H1 (cell line): Measurements from ENCODE around the gene PXN. TPM values are rescaled to one million over a fixed set of nuclear protein-coding genes. Genes with fewer than 3 reads are reported as not detected.

Experiments
- CTCF ChIA-PET: fragments of 300-600 bp; sonication (Branson Sonifier 250); formaldehyde crosslinking; loops from one replicate; lab custom pipeline; 2021; ENCODE audit not compliant: partially characterized antibody; lab: Charles Lee
- POLR2A ChIA-PET: fragments of 300-600 bp; sonication (Branson Sonifier 250); formaldehyde crosslinking; loops from one replicate; lab custom pipeline; 2021; ENCODE audit warnings: inconsistent platforms; ENCODE audit not compliant: partially characterized antibody; lab: Charles Lee
- DNase-seq, 2 experiments: peaks; one replicate each; pipeline versions ENCODE4 v3.0.0 to v3.0.0-alpha.2; 2010 to 2022; ENCODE audit warnings: low spot score in 2 of 2, low read depth in 1 of 2, mixed read lengths in 1 of 2
- FAIRE-seq: peaks from 2 replicates; lab custom pipeline; 2011; peaks lifted over from hg19 to GRCh38; lab: Jason Lieb, UNC
- H2AFZ ChIP-seq: 2 replicates; pipeline ENCODE4 v1.8.1; 2012; ENCODE audit warnings: low read length, inconsistent platforms
- H2AK5ac ChIP-seq: 2 replicates; pipeline ENCODE4 v1.6.1; 2013; ENCODE audit warnings: low read depth, low read length
- H2BK120ac ChIP-seq: replicated peaks from 2 replicates; pipeline ENCODE3; 2013; ENCODE audit warnings: low read depth, low read length, inconsistent platforms
- H2BK12ac ChIP-seq: 2 replicates; pipeline ENCODE4 v1.6.1; 2013; ENCODE audit warnings: low read depth, low read length
- H2BK15ac ChIP-seq: 2 replicates; pipeline ENCODE4 v1.6.1; 2013; ENCODE audit warnings: low read length
- H2BK20ac ChIP-seq: 2 replicates; pipeline ENCODE4 v1.6.1; 2013; ENCODE audit warnings: low read length
- H2BK5ac ChIP-seq: 2 replicates; pipeline ENCODE4 v1.6.1; 2013; ENCODE audit warnings: low read depth, low read length
- H3K14ac ChIP-seq: 2 replicates; pipeline ENCODE4 v1.6.1; 2013; ENCODE audit warnings: inconsistent platforms; ENCODE audit not compliant: insufficient read length
- H3K18ac ChIP-seq: 2 replicates; pipeline ENCODE4 v1.6.1; 2013; ENCODE audit warnings: low read length; ENCODE audit errors: extremely low read depth
- H3K23ac ChIP-seq: 2 replicates; pipeline ENCODE4 v1.6.1; 2013; ENCODE audit warnings: inconsistent platforms; ENCODE audit not compliant: insufficient read length
- H3K23me2 ChIP-seq: 2 replicates; pipeline ENCODE4 v1.6.1; 2013; ENCODE audit warnings: low read depth, low read length
- H3K27ac ChIP-seq: 2 replicates; pipeline ENCODE4 v1.6.1; 2011; ENCODE audit warnings: low read depth, low read length, inconsistent platforms
- H3K27me3 ChIP-seq, 4 experiments: replicated peaks in 1 of 4; 1 replicate in 1 of 4; 2 replicates in 3 of 4; pipeline versions ENCODE4 v1.6.1 to v1.8.1; 2011 to 2013; ENCODE audit warnings: low read length in 3 of 4, mild to moderate bottlenecking in 3 of 4, inconsistent platforms in 2 of 4, mixed read lengths in 2 of 4, moderate library complexity in 1 of 4; ENCODE audit not compliant: control insufficient read depth in 3 of 4, insufficient read depth in 3 of 4; ENCODE audit errors: extremely low read depth in 1 of 4
- H3K36me3 ChIP-seq, 4 experiments: 2 replicates each; pipeline versions ENCODE4 v1.6.1 to v1.8.1; 2011 to 2013; ENCODE audit warnings: mild to moderate bottlenecking in 4 of 4, low read length in 3 of 4, moderate library complexity in 2 of 4, control low read depth in 1 of 4, inconsistent platforms in 1 of 4; ENCODE audit not compliant: insufficient read depth in 4 of 4, control insufficient read depth in 2 of 4
- H3K4ac ChIP-seq: replicated peaks from 2 replicates; pipeline ENCODE3; 2013; ENCODE audit warnings: low read length, low read depth, mixed read lengths, inconsistent platforms; ENCODE audit not compliant: insufficient read length
- H3K4me1 ChIP-seq, 4 experiments: replicated peaks in 1 of 4; 1 replicate in 1 of 4; 2 replicates in 3 of 4; pipeline versions ENCODE4 v1.6.1 to v1.8.1; 2011 to 2013; ENCODE audit warnings: low read length in 3 of 4, inconsistent platforms in 2 of 4, mixed read lengths in 1 of 4; ENCODE audit not compliant: insufficient read depth in 4 of 4, control insufficient read depth in 3 of 4
- H3K4me2 ChIP-seq, 2 experiments: 2 replicates each; pipeline versions ENCODE4 v1.6.1 to v1.8.1; 2011 to 2013; ENCODE audit warnings: low read depth in 2 of 2, low read length in 2 of 2, control low read depth in 1 of 2, inconsistent platforms in 1 of 2, mild to moderate bottlenecking in 1 of 2; ENCODE audit not compliant: insufficient read depth in 1 of 2
- H3K4me3 ChIP-seq, 4 experiments: fragments of 200-600, 300-600 bp in 1 of 4; sonication (generic), shearing (Covaris generic), sonication (Bioruptor Twin) in 1 of 4; 2 replicates each; pipeline versions ENCODE4 v1.5.1 to v1.8.1; 2011 to 2016; ENCODE audit warnings: low read length in 4 of 4, low read depth in 3 of 4, control low read depth in 2 of 4, inconsistent platforms in 2 of 4, mild to moderate bottlenecking in 2 of 4, mixed read lengths in 1 of 4, moderate library complexity in 1 of 4; ENCODE audit not compliant: insufficient read depth in 2 of 4; ENCODE audit errors: extremely low read depth in 1 of 4
- H3K56ac ChIP-seq: replicated peaks from 2 replicates; pipeline ENCODE3; 2013; ENCODE audit warnings: low read depth, mild to moderate bottlenecking, mixed read lengths, low read length, inconsistent platforms; ENCODE audit not compliant: insufficient read length
- H3K79me1 ChIP-seq: 2 replicates; pipeline ENCODE4 v1.6.1; 2013; ENCODE audit warnings: low read depth, low read length, control low read depth
- H3K79me2 ChIP-seq, 2 experiments: 2 replicates each; pipeline versions ENCODE4 v1.6.1 to v1.8.1; 2012 to 2013; ENCODE audit warnings: low read length in 2 of 2, mild to moderate bottlenecking in 2 of 2, inconsistent platforms in 1 of 2; ENCODE audit not compliant: insufficient read depth in 2 of 2, control insufficient read depth in 1 of 2
- H3K9ac ChIP-seq, 4 experiments: replicated peaks in 1 of 4; 1 replicate in 1 of 4; 2 replicates in 3 of 4; pipeline versions ENCODE4 v1.6.1 to v1.8.1; 2011 to 2013; ENCODE audit warnings: low read depth in 3 of 4, low read length in 3 of 4, control low read depth in 2 of 4, mild to moderate bottlenecking in 2 of 4, moderate library complexity in 2 of 4, inconsistent platforms in 1 of 4; ENCODE audit errors: extremely low read depth in 1 of 4
- H3K9me3 ChIP-seq, 2 experiments: 2 replicates each; pipeline versions ENCODE4 v1.6.1 to v1.8.1; 2012 to 2013; ENCODE audit warnings: mild to moderate bottlenecking in 2 of 2, moderate library complexity in 2 of 2, control low read depth in 1 of 2, inconsistent platforms in 1 of 2, low read depth in 1 of 2, low read length in 1 of 2, mixed read lengths in 1 of 2; ENCODE audit not compliant: insufficient read depth in 2 of 2
- H4K20me1 ChIP-seq, 2 experiments: replicated peaks in 1 of 2; 2 replicates each; pipeline versions ENCODE3 to v1.8.1; 2011 to 2013; ENCODE audit warnings: inconsistent platforms in 2 of 2, low read length in 2 of 2, mild to moderate bottlenecking in 1 of 2; ENCODE audit not compliant: insufficient read depth in 2 of 2, control insufficient read depth in 1 of 2
- H4K5ac ChIP-seq: 2 replicates; pipeline ENCODE4 v1.6.1; 2013; ENCODE audit warnings: low read length, low read depth, mixed read lengths, inconsistent platforms; ENCODE audit not compliant: insufficient read length
- H4K8ac ChIP-seq: 2 replicates; pipeline ENCODE4 v1.8.0; 2013; ENCODE audit warnings: mild to moderate bottlenecking, moderate library complexity, low read length, inconsistent platforms; ENCODE audit not compliant: insufficient read depth; ENCODE audit errors: extremely low read depth
- H4K91ac ChIP-seq: replicated peaks from 2 replicates; pipeline ENCODE3; 2013; ENCODE audit warnings: low read length, mixed read lengths, inconsistent platforms; ENCODE audit not compliant: insufficient read length
- ASH2L ChIP-seq: fragments of 200-600, 300-600 bp; sonication (generic); IDR thresholded peaks from one replicate; pipeline ENCODE4 v1.7.1; 2017; ENCODE audit warnings: low read length
- CBX5 ChIP-seq: fragments of 300-800, 300-1000 bp; sonication (generic); IDR thresholded peaks from 2 replicates; pipeline ENCODE4 v1.7.1; 2016; ENCODE audit warnings: antibody characterized with exemption, low read length, low read depth
- CHD1 ChIP-seq: IDR thresholded peaks from 2 replicates; pipeline ENCODE4 v1.6.1; 2012; ENCODE audit warnings: low read depth, low read length, improper control_type of control experiment
- CREB1 ChIP-seq: IDR thresholded peaks from 2 replicates; pipeline ENCODE4 v1.6.1; 2012; ENCODE audit warnings: inconsistent platforms
- EGR1 ChIP-seq: IDR thresholded peaks from 2 replicates; pipeline ENCODE4 v1.6.1; 2011; ENCODE audit warnings: low read depth, low read length, borderline replicate concordance
- HDAC2 ChIP-seq, 2 experiments: fragments of 300-600 bp in 1 of 2; sonication (generic) in 1 of 2; IDR thresholded peaks; 2 replicates each; pipeline ENCODE4 v1.6.1; 2011 to 2012; ENCODE audit warnings: low read depth in 2 of 2, low read length in 2 of 2, mild to moderate bottlenecking in 2 of 2, moderate library complexity in 2 of 2, borderline replicate concordance in 1 of 2, inconsistent platforms in 1 of 2
- HDAC6 ChIP-seq: IDR thresholded peaks from one replicate; pipeline ENCODE4 v1.7.1; 2012; ENCODE audit warnings: low read depth, mild to moderate bottlenecking, inconsistent platforms, low read length, moderate library complexity
- NRF1 ChIP-seq: IDR thresholded peaks from 2 replicates; pipeline ENCODE4 v1.6.1; 2011; ENCODE audit warnings: mild to moderate bottlenecking, low read depth, low read length, improper control_type of control experiment
- PHF8 ChIP-seq: fragments of 200-600 bp; sonication (generic); conservative IDR thresholded peaks from 2 replicates; pipeline ENCODE4 v1.7.1; 2012; ENCODE audit warnings: low read depth, mild to moderate bottlenecking, inconsistent platforms, low read length, moderate library complexity
- POLR2AphosphoS5 ChIP-seq: IDR thresholded peaks from 2 replicates; pipeline ENCODE4 v1.6.1; 2011; ENCODE audit warnings: low read depth, low read length
- RFX5 ChIP-seq: IDR thresholded peaks from 2 replicates; pipeline ENCODE4 v1.6.1; 2011; ENCODE audit warnings: low read depth, low read length, improper control_type of control experiment, borderline replicate concordance
- SRF ChIP-seq: IDR thresholded peaks from 2 replicates; pipeline ENCODE4 v1.6.1; 2011; ENCODE audit warnings: mild to moderate bottlenecking, low read depth, low read length, moderate library complexity
- USF2 ChIP-seq: IDR thresholded peaks from 2 replicates; pipeline ENCODE4 v1.6.1; 2011; ENCODE audit warnings: low read length, improper control_type of control experiment
- WGBS, 2 experiments: shearing (Covaris generic) in 1 of 2; methylation state at CpG; one replicate each; pipeline versions ENCODE4 v1.1.6 to v1.1.7; 2013 to 2015; ENCODE audit warnings: low lambda C conversion rate in 2 of 2, mixed read lengths in 2 of 2, inconsistent platforms in 1 of 2, low coverage in 1 of 2, missing lambda C conversion rate in 1 of 2; ENCODE audit not compliant: insufficient replicate concordance in 2 of 2, insufficient coverage in 1 of 2, insufficient read length in 1 of 2; ENCODE audit errors: extremely low coverage in 1 of 2, missing lambda C conversion rate in 1 of 2; 5-methylcytosine and 5-hydroxymethylcytosine counted together
- polyA plus RNA-seq, 7 experiments: library from polyadenylated mRNA; depleted of rRNA in 3 of 7; stranded (reverse) in 5 of 7; unstranded in 2 of 7; fragments of >200 nt in 5 of 7; fragments of 200-250 nt in 2 of 7; gene quantifications; 1 replicate in 5 of 7; 2 replicates in 1 of 7; 4 replicates in 1 of 7; pipeline versions ENCODE4 v1.2.1 to v1.2.3, GENCODE V29; 2011 to 2013; ENCODE audit warnings: missing spikeins in 2 of 7, mixed read lengths in 2 of 7
- total RNA-seq: library from RNA; stranded (reverse); fragmentation: NEBNext Ultra II Directional; extraction: Animal tissue kit (Norgen Biotek cat#: 25700); gene quantifications from 2 replicates; pipeline ENCODE4 v1.2.1, GENCODE V29; 2021
- TF ChIP-seq, protein P1 (sequence below): IDR thresholded peaks from 2 replicates; pipeline ENCODE4 v1.6.1; 2012; ENCODE audit warnings: inconsistent platforms

Gene PXN
- total and polyA plus RNA-seq, 2 of the 8 experiments (the other 6 are each of a cell fraction or from before 2014, with no cell fraction given) = 51.0 to 105 TPM

DNA sequence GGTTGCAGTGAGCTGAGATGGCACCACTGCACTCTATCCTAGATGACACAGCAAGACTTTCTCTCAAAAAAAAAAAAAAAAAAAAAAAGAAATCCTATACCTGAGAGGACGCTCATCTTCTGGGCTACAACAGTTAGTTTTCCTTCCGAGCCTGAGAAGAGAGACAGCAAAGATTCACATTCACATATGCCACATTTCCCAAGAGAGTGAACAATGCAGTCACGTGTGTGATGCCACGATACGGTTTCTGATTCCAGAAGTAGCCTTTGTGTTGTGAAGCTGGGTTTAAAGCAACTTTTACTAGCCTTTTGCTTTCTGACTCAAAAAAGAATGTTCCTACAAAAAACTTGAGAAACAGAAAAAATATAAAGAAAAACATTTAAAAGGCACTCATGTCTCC is 90.5 kb downstream of the PXN start:
- Histone ChIP-seq H3K23me2 (no peaks in the 10 kb centered on the region), H4K91ac (no peak overlapping the region), H3K4ac (no peak overlapping the region), H3K27ac (no peak overlapping the region), H2BK12ac (no peak overlapping the region), H3K4me1 (no peaks in the 10 kb centered on the region), H4K20me1 (peaks cover 4 to 13% of the 10 kb centered on the region in 2 experiments), H3K27me3 (no peaks in the 10 kb centered on the region), H4K8ac (no peak overlapping the region), H3K18ac (no peak overlapping the region), H3K23ac (no peak overlapping the region), H3K4me3 (no peak overlapping the region), H3K9ac (no peak overlapping the region), H2AFZ (no peak overlapping the region), H3K14ac (no peak overlapping the region), H3K36me3 (peaks cover 48 to 84% (median 75%) of the 10 kb centered on the region in 4 experiments), H2BK20ac (no peak overlapping the region), H3K79me1 (no peaks in the 10 kb centered on the region; the same call in 1 of the 2 replicates), H4K5ac (no peak overlapping the region), H3K4me2 (no peak overlapping the region), H3K9me3 (no peaks in the 10 kb centered on the region), H3K56ac (no peak overlapping the region), H3K79me2 (no peaks in the 10 kb centered on the region; a peak in 1 of 4 replicates), H2BK120ac (no peak overlapping the region), H2AK5ac (no peak overlapping the region), H2BK5ac (no peak overlapping the region), H2BK15ac (no peak overlapping the region)
- ChIA-PET CTCF (interaction anchor here (1.2 kb wide), 1 partner anchor 14 kb away, joined by 3 read pairs; no protein-coding TSS in a partner anchor), POLR2A (interaction anchor here (1.0 to 20.9 kb wide), 4 partner anchors 11 to 23 kb away, joined by 3 to 358 read pairs (median 6); partner anchors contain the start of genes GCN1 and RPLP0)
- 92% methylated on average over 5 of the region's 5 CpGs; no CpG with 5 or more reads in 1 of the 2 experiments for WGBS, 2 experiments
- DNase-seq (no peak), FAIRE-seq (no peak)
- TF ChIP-seq NRF1 = no peak
- no peak for TF ChIP-seq CREB1
- TF ChIP-seq, protein P1, sequence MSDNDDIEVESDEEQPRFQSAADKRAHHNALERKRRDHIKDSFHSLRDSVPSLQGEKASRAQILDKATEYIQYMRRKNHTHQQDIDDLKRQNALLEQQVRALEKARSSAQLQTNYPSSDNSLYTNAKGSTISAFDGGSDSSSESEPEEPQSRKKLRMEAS = no peak
- TF ChIP-seq HDAC6 = no peak
- TF ChIP-seq CHD1 = no peak
- TF ChIP-seq PHF8 = no peak
- no peak for TF ChIP-seq CBX5
- no peak for TF ChIP-seq USF2
- TF ChIP-seq SRF = no peak
- TF ChIP-seq POLR2AphosphoS5 = no peak
- no peak for TF ChIP-seq RFX5
- TF ChIP-seq EGR1 = no peak
- TF ChIP-seq HDAC2 (IDR thresholded peaks at IDR 0.05; ENCODE audit: borderline replicate concordance in 1 of 2, low read depth in 2 of 2, low read length in 2 of 2) = no peak
- no peak for TF ChIP-seq ASH2L
